ENCODE data around the gene KANSL3.

KANSL3 gene

DNA sequence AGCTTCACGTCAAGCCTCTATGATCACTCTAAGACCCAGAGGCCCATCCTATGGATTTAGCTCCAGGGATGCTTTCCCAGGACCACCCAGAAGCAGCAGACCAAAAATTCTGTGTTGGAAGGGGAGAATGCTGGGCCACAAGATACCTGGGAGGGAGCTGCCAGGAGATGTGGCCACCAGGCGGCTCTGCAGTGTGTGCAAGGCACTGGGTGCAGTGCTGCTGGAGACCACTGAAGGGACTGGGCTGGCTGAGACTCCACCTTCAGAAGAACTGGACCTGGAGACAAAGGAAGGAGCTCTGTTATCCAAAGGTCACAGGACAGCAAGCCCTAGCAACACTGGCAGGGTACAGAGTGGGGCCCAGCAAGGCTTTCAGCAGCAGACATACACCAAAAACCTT, 34.0 kb downstream of the KANSL3 start:
- no peak for DNase-seq (ENCODE audit: low read depth in 2 of 2)

DNA sequence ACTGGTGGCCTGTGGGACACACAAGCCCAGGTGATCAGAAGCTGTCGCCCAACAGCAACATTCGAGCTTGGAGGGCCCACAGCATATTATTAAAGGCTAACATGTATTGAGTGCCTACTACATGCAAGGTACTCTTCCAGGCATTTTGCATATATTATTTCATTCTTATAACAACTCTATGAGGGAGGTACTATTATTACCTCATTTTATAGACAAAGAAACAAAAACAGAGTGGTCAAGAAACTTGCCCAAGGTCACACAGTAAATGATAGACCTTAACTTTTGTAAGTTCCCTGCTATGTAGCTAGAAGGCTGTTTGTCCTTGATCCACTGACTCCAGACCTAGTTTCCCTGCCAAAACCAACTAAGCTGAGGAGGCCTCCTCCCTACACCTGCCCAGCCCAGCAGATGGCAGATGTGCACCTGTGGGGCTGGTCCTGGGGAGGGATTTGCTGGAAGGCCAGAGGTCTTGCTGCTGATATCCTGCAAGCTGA, 35.7 kb downstream of the KANSL3 start:
- DNase-seq (ENCODE audit: low read depth in 2 of 2) = no peak

DNA sequence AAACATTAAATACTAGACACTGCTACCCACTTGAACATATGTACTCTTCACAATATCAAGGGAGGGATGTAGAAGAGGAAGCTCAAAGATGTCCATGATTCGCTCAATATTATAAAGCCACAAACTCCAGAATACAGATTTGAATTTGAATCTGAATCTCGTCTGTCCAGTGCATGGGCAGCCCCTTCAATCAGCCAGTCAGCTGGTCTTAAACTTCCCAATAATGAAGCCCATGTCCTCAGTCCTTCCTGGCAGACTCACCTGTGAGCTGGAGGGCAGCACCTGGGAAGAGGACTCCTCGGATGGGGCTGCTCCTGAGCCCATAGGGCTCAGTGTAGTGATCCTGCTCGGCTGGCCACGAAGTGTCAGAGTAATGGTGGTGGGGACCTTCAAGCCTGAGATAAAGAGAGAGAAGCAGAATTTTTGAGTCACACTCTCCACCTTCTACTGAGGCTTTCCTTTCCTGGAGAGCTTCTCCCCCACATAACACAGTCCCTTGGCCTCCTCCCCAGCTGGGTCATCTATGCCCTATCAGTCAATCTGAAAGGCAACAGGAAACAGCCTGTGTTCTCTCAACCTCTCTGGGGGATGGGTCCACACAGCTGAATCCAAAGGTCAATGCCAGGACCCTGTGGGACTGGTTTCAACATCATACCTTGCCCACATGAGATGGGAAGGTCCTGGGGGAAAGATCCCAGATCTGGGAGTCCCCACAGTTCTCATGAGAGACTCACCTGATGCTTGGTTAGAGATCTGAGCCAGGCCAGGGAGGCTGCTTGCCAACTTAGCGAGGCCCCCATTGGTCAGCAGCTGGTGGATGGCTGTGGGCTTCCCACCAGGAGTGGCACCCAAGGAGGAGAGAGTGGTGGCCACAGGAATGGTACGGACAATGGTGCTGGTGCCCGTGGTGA, 36.5 kb downstream of the KANSL3 start:
- DNase-seq (ENCODE audit: low read depth in 2 of 2) = no peak

DNA sequence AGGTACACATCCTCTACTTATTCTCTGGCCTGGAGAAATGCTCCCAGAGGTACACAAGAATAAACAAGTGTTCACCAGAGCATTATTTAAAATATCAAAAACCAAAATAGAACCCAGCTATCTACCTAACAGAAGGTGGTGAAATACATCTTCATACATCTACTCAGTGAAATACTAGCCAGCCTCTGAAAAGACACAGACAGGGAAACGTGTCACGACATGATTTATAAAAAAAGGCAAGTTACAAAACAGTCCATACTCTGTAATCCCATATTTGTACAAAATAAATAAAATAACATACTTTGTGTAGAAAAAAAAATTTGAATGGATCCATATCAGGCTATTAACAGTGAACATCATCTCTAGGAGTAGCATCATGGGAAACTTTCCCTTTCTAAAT, 38.2 kb downstream of the KANSL3 start:
- DNase-seq (ENCODE audit: low read depth in 2 of 2) = no peak

DNA sequence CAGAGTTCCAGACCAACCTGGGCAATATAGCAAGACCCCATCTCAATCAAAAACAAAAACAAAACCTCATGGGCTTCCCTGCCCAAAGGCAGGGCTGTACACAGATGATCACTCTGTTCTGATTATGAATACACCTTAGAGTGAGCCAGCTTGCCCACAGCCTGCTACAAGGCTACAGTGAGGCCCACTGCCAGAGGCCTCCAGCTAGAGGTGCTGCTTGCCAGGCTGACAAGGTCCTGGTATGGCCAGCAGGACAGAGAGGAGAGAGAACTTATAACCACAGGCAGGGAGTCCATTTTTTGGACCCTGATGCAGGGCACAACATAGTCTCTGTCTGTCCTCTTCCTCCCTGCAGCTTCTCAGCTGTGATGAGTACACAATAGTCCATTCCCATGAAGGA, 41.5 kb downstream of the KANSL3 start:
- no peak for DNase-seq (ENCODE audit: low read depth in 2 of 2)

DNA sequence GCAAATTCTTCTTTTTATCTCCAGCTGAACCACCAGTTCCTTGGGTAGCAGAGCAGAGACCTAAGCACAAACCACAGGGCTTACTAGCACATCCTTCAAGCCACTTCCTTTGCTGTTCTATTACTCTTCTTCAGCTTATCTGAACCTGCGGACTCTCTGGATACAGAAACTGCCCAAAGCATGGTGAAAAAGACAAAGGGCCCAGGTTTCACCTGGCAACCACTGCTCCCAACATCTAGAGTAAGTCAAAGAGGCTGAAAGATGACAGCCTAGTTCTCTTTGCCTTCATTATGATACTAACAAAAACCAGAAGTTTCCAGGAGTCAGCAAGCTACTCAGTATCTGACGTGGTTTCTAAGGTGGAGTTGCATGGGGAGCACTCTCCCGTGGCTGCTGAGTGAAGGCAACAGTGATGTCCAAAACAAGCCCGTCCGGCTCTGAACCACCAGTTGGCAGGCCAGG, 43.4 kb downstream of the KANSL3 start:
- no peak for DNase-seq (ENCODE audit: low read depth in 2 of 2)

DNA sequence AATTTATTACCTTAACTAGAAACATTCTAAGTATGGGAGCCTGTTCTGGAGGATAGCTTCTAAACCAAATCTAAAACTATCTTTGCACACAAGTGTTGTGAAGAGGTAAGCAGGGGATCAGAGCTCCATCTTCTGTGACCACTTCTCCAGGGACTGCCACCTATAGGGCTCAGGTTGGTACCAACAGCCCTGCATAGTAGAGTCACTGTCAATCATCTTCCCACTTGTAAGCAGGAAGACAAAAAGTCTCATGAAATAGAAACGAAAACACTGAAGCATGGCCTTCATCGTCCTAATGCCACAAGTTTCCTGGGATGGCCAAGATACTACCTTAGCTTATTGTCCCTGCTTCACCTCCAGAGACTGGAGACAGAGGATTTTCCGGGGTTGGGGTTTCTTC, 43.8 kb downstream of the KANSL3 start:
- DNase-seq (ENCODE audit: low read depth in 2 of 2) = no peak

DNA sequence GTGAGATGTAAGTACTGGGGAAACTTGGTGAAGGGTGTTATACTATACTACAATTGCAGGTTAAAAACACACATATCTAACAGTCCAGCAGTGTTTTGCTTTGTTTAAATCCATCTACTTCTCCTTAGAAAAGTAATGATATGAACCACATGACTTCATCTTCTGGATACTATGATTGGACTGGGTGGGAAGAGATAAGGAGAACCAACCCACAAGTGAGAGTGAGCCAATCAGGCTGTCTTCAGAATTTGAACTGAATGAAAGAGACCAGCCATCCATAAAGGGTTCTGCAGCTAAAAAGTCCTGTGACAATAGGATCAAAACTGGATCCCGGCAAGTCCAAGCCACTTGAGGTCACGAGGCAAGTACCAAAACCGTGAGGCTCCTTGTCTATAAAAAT, 46.6 kb downstream of the KANSL3 start:
- DNase-seq (ENCODE audit: low read depth in 2 of 2) = no peak

DNA sequence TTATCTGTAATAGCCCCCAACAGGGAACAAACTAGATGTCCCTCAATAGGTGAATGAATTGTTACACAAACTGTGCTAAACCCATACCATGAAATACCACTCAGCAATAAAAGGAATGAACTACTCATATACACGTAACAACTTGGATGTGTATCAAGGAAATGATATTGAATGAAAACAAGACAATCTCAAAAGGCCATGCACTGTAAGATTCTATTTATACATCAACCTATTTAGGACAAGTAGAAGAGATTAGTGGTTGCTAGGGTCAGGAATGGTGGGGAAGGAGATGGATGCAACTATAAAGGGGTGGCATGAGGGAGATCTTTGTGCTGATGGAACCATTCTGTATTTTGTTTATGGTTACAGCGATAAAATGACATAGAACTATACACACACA, 47.1 kb downstream of the KANSL3 start:
- DNase-seq (ENCODE audit: low read depth in 2 of 2) = no peak

DNA sequence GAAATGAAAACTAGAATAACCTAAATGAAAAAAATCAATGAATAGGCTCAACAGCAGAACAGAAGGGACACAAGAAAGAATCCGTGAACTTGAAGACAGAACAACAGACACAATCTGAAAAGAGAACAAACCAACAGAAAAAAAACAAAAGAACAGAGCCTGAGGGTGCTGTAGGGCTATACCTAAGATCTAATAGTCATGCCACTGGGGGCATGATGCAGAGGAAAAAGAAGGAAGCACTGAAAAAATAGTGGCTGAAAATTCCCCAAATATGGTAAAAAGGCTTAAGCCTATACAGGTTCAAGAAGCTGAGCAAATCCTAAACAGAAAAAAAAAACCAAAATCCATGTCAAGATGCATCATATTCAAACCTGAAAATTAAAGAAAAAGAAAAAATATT, 50.3 kb downstream of the KANSL3 start:
- DNase-seq (ENCODE audit: low read depth in 2 of 2) = no peak

DNA sequence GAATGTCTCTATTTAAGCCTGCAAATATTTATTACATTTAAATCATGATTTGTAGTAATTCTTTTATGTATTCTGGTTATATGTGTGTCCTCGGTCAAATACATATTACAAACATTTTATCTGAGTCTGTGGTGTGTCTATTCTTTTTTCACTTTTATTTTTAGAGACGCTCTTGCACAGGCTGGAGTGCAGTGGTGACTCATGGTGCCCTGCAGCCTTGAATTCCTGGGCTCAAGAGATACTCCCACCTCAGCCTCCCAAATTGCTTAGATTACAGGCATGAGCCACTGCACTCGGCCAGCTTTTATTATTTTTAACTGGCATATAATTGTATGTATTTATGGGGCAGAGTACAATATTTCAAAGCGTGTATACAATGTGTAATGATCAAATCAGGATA, 54.1 kb downstream of the KANSL3 start:
- DNase-seq (ENCODE audit: low read depth in 2 of 2) = no peak

DNA sequence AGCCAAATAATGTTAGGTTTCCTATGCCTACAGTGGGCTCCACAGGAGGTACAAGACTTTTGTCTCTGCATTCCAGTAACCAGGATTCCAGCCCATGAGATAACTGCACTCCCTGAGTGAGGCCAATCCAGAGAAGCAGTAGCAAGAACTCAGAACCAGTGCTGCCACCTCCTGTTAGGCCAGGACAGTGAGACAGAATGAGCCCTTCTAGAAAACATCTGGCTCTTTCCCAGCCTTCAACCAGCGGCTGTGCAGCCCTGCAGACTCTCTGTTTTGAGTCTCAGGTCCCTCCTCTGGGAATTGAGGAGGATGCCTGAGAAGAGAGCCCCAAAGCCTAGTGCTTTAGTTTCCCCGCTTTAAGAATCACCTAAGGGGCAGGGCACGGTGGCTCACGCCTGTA, 57.3 kb downstream of the KANSL3 start:
- DNase-seq (ENCODE audit: low read depth in 2 of 2) = no peak

DNA sequence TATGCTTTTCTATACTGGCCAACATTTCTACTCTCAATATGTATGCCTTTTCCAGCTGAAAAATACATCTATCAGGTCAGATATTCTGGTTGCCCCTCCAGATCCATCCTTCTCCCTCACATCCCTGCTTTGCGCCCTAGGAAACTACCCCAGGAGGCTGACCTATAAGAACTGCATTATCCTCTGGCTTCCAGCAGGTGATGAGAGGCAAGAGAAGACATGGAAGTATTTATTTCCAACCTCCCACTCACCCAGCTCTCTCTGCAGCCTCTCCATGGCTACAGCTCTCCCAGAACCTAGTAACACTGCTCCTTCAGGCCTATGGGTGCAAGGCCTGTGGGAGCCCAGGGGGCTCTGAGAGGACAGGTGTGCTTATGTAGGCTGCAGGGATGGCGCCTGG, 58.7 kb downstream of the KANSL3 start:
- DNase-seq (ENCODE audit: low read depth in 2 of 2) = no peak

DNA sequence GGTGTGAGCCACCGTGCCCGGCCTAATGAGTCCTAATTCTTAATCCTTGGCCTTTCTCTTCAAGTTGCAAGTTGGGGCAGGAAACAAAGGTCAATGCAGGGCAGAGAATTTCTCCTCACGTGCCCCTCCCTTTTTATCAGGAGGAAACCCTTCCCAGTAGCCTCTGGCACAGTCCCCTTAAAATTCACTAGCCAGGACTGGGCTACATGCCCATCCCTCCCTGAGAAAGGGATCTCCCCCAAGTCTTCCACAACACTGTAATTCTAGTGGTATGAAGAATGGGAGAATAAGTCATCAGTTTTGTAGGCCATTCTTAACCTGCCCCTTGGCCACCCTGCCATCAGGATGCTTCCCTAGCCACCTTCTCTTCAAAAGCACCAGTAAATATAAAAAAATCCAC, 59.4 kb downstream of the KANSL3 start:
- DNase-seq (ENCODE audit: low read depth in 2 of 2) = no peak

DNA sequence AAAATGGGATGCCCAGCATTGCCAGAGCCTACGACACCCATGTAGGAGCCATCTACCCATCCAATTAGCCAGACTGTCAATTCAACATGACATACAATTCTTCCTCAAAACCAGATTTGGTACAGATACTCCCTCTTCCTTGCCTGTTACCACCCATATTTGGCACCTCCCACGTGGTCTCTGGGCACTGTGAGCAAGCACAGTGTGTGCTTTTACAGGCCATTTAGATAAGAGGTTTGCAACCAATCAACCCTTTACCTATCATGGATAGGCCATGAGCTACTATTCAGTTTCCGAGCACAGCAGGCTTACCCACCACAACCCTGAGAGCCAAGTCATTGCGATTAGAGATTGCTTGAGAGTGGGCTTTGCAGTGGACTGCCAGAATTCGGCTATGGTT, 60.6 kb downstream of the KANSL3 start:
- no peak for DNase-seq (ENCODE audit: low read depth in 2 of 2)

DNA sequence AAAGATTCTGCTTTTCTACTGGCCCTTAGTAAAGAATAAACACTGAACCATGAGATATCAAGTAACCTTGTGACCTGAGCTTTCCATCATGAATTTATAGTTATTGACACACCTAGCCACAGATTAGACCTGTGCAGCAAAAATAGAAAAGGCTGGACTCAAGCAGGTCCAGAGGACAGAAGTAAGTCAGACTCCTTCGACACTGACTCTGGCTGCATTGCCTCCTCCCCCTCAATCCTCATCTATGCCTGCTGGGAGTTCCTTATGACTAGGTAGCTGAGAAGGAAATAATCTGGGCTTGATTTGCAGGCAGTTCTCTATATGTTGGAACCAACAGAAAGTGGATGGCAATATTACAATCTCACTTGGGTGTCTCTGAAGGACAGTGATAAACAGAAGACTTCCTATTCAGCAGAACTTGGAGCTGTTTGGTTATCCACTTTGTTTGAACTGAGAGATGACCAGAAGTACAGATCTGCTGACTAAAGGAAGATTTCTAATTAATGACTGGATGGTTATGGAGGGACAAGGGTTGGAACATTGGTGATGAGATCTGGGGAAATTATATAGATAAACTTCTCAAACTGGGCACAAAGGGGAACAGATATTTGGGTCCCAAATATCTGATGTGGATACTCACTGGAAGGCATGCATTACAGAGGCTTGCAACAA, 62.2 kb downstream of the KANSL3 start:
- no peak for DNase-seq (ENCODE audit: low read depth in 2 of 2)

DNA sequence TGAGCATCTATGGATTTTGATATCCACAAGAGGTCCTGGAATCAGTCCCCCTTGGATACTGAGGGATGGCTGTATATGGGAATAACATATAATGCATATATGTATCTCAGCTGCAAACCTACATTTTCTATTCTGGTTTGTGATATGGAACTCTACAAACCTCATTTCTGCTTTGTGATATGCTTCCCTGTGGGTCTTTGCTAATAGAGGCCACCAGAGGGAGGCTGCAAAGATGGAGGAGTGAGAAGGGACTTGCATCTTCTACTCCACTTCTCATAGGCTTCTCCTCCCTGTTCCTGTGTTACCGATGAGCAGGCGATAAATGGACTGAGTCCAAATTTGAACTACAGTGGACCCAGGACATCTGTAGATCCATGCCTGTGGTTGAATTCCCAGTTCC, 63.7 kb downstream of the KANSL3 start:
- DNase-seq (ENCODE audit: low read depth in 2 of 2) = no peak

DNA sequence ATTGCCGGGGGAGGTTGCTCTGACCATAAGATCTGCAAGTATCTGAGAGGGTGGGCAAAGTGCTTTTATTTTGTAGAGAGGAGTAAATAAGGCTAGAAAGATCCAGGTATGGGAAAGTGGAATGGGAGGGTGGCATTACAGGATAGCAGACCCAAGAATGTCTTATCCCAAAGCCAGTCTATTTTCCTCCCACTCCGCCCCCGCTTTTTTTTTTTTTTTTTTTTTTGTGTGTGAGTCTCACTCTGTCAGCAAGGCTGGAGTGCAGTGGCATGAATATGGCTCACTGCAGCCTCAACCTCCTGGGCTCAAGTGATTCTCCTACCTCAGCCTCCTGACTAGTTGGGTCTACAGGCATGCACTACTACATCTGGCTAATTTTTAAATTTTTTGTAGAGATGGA, 70.0 kb downstream of the KANSL3 start:
- DNase-seq (ENCODE audit: low read depth in 2 of 2) = no peak

DNA sequence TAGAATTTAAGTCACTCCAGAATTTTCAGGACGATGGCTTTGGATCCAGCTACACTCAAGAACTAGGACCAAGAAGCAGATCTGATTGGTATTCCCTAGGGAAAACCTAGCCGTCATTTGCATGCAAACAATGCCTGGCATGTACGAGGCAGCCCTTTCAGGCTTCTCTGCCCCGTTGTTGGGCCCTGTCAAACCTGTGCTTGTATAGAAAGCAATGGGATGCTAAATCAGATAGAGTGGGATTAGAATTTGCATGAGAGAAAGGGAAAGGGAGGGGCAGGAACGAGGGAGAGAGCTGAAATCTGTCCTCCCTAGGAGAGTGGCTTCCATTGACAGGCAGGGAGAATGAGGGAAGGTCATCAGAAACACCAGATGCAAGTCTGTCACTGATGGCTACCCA, 73.0 kb downstream of the KANSL3 start:
- no peak for DNase-seq (ENCODE audit: low read depth in 2 of 2)

DNA sequence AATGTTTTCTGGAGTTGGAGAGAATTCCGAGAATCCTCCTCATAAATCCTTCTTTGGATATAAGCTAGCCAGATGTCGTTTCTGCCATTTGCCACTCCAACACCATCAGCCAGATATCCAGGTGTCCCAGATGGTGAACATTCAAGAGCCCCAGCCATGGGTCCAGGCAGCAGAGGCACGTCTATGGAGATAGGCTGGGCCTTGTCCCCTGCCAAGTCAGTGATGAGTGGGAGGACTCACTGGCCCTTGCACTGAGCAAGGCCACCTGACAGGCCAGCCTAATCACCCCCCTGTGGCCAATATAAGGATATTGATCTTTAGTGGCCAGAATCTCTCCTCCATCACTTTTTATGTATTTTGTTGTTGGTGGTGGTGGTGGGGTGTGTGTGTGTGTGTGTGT, 73.5 kb downstream of the KANSL3 start:
- no peak for DNase-seq (ENCODE audit: low read depth in 2 of 2)

DNA sequence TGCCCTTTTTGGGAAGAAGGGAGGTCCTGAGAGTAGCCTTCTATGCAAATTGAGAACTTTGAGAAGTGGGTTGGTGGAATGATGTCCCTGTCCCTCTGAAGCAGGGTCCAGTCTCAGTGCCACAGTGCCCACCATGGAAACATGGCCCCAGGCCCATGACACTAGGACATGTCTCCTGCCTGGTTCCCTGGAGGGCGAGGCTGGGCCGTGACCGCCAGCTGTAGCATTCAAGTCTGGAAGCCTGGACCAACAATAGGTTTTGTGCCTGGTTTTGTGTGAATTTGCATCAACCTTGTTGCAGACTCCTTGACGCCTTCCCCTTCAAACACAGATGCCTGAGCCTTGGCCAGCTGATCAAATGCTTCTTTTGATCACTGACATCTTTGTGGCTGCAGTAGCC, 74.1 kb downstream of the KANSL3 start:
- DNase-seq (ENCODE audit: low read depth in 2 of 2) = no peak

DNA sequence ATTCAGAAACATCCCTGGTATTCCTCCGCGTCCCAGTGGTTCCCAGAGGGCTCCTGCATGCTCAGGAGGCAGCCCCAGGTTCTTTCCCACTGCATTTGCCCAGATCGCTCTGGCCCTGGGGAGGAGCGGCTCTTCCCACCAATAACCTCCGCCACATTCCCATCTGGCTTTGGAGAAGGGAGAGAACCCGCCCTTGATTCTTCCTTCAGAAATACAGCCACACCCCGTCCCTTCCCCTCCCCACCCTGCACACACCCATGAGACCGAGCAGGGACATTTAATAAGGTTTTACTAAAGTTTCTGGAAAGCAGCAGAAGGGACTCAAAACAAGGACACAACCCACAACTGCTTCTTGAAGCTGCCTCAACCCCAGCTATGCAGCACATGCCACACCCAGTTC, 79.6 kb downstream of the KANSL3 start:
- no peak for DNase-seq (ENCODE audit: low read depth in 2 of 2)

DNA sequence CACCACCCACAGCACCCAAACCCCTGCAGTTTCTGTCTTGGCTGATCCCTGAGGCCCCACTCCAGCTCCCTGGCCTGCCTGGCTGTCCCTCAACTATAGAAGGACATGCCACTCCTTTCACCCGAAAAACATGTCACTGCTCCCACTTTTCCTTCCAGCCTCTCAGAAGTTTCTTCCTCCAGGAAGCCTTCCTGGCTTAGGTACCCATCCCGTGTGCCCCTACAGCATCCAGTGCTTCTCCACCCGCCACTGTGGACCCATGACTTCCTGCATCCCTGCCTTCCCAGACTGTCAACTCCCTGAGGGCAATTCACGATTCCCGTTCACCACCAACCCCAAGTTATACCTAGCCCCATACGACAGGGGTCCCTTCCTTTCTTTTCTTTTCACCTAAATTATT, 80.1 kb downstream of the KANSL3 start:
- no peak for DNase-seq (ENCODE audit: low read depth in 2 of 2)

Data from activated CD4-positive, alpha-beta T cell treated with anti-CD3 and anti-CD28 coated beads for 24 hours (primary cell).